K562 (cell line): ENCODE data around the gene RPTOR. TPM values are rescaled to one million over a fixed set of nuclear protein-coding genes. Genes with fewer than 3 reads are reported as not detected.

Source experiments
- ATAC-seq: fragments of 200-7000 bp; cut with Tn5 transposase; 3 replicates; pipeline ENCODE4 v1.9.1; 2020; ENCODE audit warnings: moderate library complexity
- BruUV-seq: library from RNA; stranded (reverse); fragments of 400-500 nt; replicated peaks from 2 replicates; lab custom pipeline; 2021; lab: Mats Ljungman, UMichigan
- CTCF ChIA-PET: fragments of 300-600 bp; formaldehyde crosslinking; extraction: SDS; loops from one replicate; lab custom pipeline; 2021; ENCODE audit warnings: low intra/inter-chr PET ratio; lab: Yijun Ruan, JAX
- POLR2A ChIA-PET: fragments of 300-600, 350-650 bp; sonication (Branson Sonifier 250); formaldehyde crosslinking; extraction: SDS; loops from one replicate; lab custom pipeline; 2021; ENCODE audit warnings: antibody characterized with exemption, inconsistent platforms; lab: Yijun Ruan, JAX
- DNase-seq, 4 experiments: peaks; one replicate each; pipeline versions ENCODE4 v3.0.0 to v3.0.0-alpha.2; 2011 to 2018; ENCODE audit warnings: low spot score in 3 of 4, mixed read lengths in 3 of 4; ENCODE audit errors: extremely low read depth in 1 of 4
- FAIRE-seq: peaks from 2 replicates; lab custom pipeline; 2011; peaks lifted over from hg19 to GRCh38; lab: Jason Lieb, UNC
- H2AFZ ChIP-seq: 2 replicates; pipeline ENCODE4 v1.6.0; 2011; ENCODE audit warnings: low read depth, low read length, control low read depth, inconsistent platforms
- H3K27ac ChIP-seq: fragments of 200-600 bp; 3 replicates; pipeline ENCODE4 v1.8.0; 2011; ENCODE audit warnings: low read depth, mild to moderate bottlenecking, control low read depth, inconsistent platforms, low read length, moderate library complexity, mixed read lengths; ENCODE audit errors: extremely low read depth
- H3K27me3 ChIP-seq, 2 experiments: fragments of 300-600 bp in 1 of 2; 2 replicates in 1 of 2; 3 replicates in 1 of 2; pipeline versions ENCODE4 v1.6.0 to v1.8.0; 2011; ENCODE audit warnings: inconsistent platforms in 2 of 2, low read length in 2 of 2, mild to moderate bottlenecking in 1 of 2, mixed read lengths in 1 of 2, moderate library complexity in 1 of 2; ENCODE audit not compliant: control insufficient read depth in 2 of 2, insufficient read depth in 2 of 2
- H3K36me3 ChIP-seq: fragments of 300-600 bp; 3 replicates; pipeline ENCODE4 v1.8.0; 2011; ENCODE audit warnings: mild to moderate bottlenecking, low read length, inconsistent platforms; ENCODE audit not compliant: control insufficient read depth, insufficient read depth
- H3K4me1 ChIP-seq, 2 experiments: fragments of 200-600 bp in 1 of 2; replicated peaks in 1 of 2; 2 replicates in 1 of 2; 3 replicates in 1 of 2; pipeline versions ENCODE4 v1.5.1 to v1.8.0; 2011; ENCODE audit warnings: inconsistent platforms in 2 of 2, low read length in 2 of 2, mild to moderate bottlenecking in 1 of 2, mixed read lengths in 1 of 2, moderate library complexity in 1 of 2; ENCODE audit not compliant: control insufficient read depth in 2 of 2, insufficient read depth in 2 of 2
- H3K4me2 ChIP-seq: 2 replicates; pipeline ENCODE4 v1.6.1; 2011; ENCODE audit warnings: low read length, control low read depth, inconsistent platforms, mixed read lengths; ENCODE audit not compliant: insufficient read depth
- H3K4me3 ChIP-seq: fragments of 200-600 bp; sonication (generic), shearing (Covaris generic); 2 replicates; pipeline ENCODE4 v1.5.1; 2016; ENCODE audit warnings: control low read depth, inconsistent platforms
- H3K79me2 ChIP-seq: fragments of 200-600 bp; 3 replicates; pipeline ENCODE4 v1.8.0; 2011; ENCODE audit warnings: low read length, inconsistent platforms; ENCODE audit not compliant: control insufficient read depth, insufficient read depth
- H3K9ac ChIP-seq, 2 experiments: 2 replicates each; pipeline versions ENCODE4 v1.6.0 to v1.6.1; 2011; ENCODE audit warnings: low read depth in 2 of 2, low read length in 2 of 2, control low read depth in 1 of 2, inconsistent platforms in 1 of 2, mild to moderate bottlenecking in 1 of 2, mixed read lengths in 1 of 2; ENCODE audit not compliant: insufficient read depth in 1 of 2
- H3K9me1 ChIP-seq: one replicate; pipeline ENCODE4 v1.6.0; 2011; ENCODE audit warnings: inconsistent platforms, mild to moderate bottlenecking, low read length, moderate library complexity; ENCODE audit not compliant: control insufficient read depth, insufficient read depth
- H3K9me3 ChIP-seq: replicated peaks from 2 replicates; pipeline ENCODE4 v1.5.1; 2011; ENCODE audit warnings: low read depth, low read length, inconsistent platforms; ENCODE audit not compliant: control insufficient read depth, insufficient read depth
- H4K20me1 ChIP-seq: replicated peaks from 2 replicates; pipeline ENCODE4 v1.6.1; 2011; ENCODE audit warnings: low read length, inconsistent platforms, mixed read lengths; ENCODE audit not compliant: control insufficient read depth, insufficient read depth
- CBFA2T3 ChIP-seq: fragments of 450-650 bp; IDR thresholded peaks from 2 replicates; pipeline ENCODE4 v1.6.1; 2017
- CBX3 ChIP-seq, 2 experiments: IDR thresholded peaks; 1 replicate in 1 of 2; 2 replicates in 1 of 2; pipeline ENCODE4 v1.6.1; 2012; ENCODE audit warnings: inconsistent platforms in 2 of 2, low read length in 2 of 2, borderline replicate concordance in 1 of 2, control low read depth in 1 of 2
- MCM3 ChIP-seq: fragments of 450-650 bp; IDR thresholded peaks from 2 replicates; pipeline ENCODE4 v1.6.1; 2016
- NFE2L1 ChIP-seq: fragments of 450-650 bp; IDR thresholded peaks from 2 replicates; pipeline ENCODE4 v1.6.1; 2016; ENCODE audit warnings: missing genetic modification characterization, low read depth, mild to moderate bottlenecking, missing compliant biosample characterization, moderate library complexity, borderline replicate concordance
- NFRKB ChIP-seq: fragments of 450-650 bp; IDR thresholded peaks from 2 replicates; pipeline ENCODE4 v1.6.1; 2016; ENCODE audit warnings: low read depth
- POLR2G ChIP-seq: fragments of 200-400 bp; formaldehyde crosslinking; IDR thresholded peaks from 2 replicates; pipeline ENCODE4 v1.6.1; 2017; ENCODE audit warnings: low read depth, mild to moderate bottlenecking, antibody characterized with exemption, low read length, moderate library complexity
- SMAD1 ChIP-seq: fragments of 150-350 bp; IDR thresholded peaks from 2 replicates; pipeline ENCODE4 v1.6.1; 2014; ENCODE audit warnings: low read length, low read depth; ENCODE audit not compliant: partially characterized antibody
- U2AF1 ChIP-seq: fragments of 200-400 bp; formaldehyde crosslinking; optimal IDR thresholded peaks from 2 replicates; pipeline ENCODE3; 2017; ENCODE audit warnings: mild to moderate bottlenecking, low read depth, low read length, moderate library complexity
- WGBS: fragments of 100-300 bp; shearing (Covaris generic); methylation state at CpG from one replicate; pipeline ENCODE4 v1.1.6; 2016; ENCODE audit warnings: low coverage, mixed read lengths; ENCODE audit not compliant: insufficient coverage; ENCODE audit errors: missing lambda C conversion rate; 5-methylcytosine and 5-hydroxymethylcytosine counted together
- in situ Hi-C: fragments of 300-500 bp; cut with MboI; formaldehyde crosslinking; loops from 4 replicates; pipeline ENCODE4 v1.15.0; 2018; ENCODE audit warnings: inconsistent platforms, mixed read lengths
- intact Hi-C: fragments of 100-400 bp; cut with micrococcal nuclease; formaldehyde crosslinking; loops from 2 replicates; pipeline ENCODE4 v1.14.2; 2022
- polyA plus RNA-seq, 8 experiments: library from polyadenylated mRNA; depleted of rRNA in 4 of 8; stranded (reverse) in 5 of 8; unstranded in 3 of 8; fragments of >200 nt; fragmentation: Nextera tagmentation in 2 of 8; fragmentation: Illumina TruSeq in 1 of 8; extraction: Ambion mirVana in 2 of 8; extraction: Trizol in 1 of 8; gene quantifications; 2 replicates each; pipeline versions ENCODE4 v1.2.1 to v1.2.3, GENCODE V29; 2011 to 2014; ENCODE audit warnings: inconsistent platforms in 1 of 8, missing spikeins in 1 of 8
- total RNA-seq, 7 experiments: library from RNA; depleted of rRNA in 6 of 7; stranded (reverse); fragments of >200 nt in 6 of 7; fragmentation: Illumina TruSeq in 2 of 7; extraction: Trizol in 2 of 7; gene quantifications; 2 replicates each; pipeline versions ENCODE4 v1.2.1 to v1.2.3, GENCODE V29; 2011 to 2021; ENCODE audit warnings: low replicate concordance in 1 of 7
- TF ChIP-seq, protein P1 (sequence below): fragments of 250-450 bp; sonication (Bioruptor Pico); IDR thresholded peaks from 2 replicates; pipeline ENCODE4 v1.8.0; 2021; ENCODE audit warnings: borderline replicate concordance, mild to moderate bottlenecking, moderate library complexity; ENCODE audit not compliant: poor library complexity, severe bottlenecking

Gene RPTOR
- total and polyA plus RNA-seq, 9 of the 15 experiments (the other 6 are each of a cell fraction or from before 2014, with no cell fraction given) = 0.24 to 54.1 (median 10.2) TPM

DNA sequence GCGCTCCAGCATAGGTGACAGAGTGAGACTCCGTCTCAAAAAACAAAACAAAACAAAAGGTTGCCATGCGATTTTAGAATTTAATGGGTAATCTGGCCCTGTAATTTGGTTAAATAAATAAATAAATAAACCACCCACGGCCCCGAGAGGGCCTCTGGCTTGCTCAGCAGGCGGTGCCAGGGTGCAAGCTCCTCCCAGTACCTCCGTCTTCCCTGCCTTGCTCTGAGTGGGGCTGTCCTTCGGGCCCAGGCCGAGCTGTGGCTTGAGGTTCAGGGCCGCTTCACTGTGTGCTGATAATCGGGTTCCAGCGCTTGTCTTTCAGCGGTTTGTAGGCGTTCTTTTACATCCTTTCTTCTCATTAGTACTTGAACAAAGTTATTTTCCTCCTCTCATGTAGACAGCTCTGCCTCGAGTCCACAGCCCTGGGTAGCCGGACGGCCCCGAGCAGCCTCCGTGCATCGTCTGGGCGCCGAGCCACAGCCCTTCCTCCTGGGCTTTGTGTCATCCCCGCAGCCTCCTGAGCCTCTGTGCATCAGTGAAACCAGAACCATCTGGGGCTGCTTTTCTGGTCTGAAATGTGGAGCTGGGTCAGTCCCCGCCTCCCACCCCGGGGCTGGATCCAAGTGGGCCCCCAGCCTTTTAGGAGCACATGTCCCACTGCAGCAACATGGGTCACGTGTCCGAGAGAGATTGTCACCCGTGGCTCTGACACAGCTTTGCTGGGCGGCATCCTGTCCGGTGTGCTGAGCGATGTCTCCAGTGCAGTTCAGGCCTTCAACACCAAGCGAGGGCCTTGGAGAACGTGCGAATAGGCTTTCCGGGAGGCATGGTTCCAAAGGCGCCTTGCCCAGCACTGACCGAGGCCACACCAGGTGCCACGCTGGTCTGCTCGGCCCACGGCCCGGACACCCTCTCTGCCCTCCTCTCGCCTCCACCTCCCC lies 289.6 kb downstream of the RPTOR start:
- Histone ChIP-seq H3K9me1 (no peaks in the 10 kb centered on the region), H3K9ac (peak overlapping the region in 1 of 2 experiments; percentile 38; a peak in 1 of 4 replicates), H3K4me3 (no peak overlapping the region), H3K4me2 (no peak overlapping the region), H3K9me3 (peaks cover 6% of the 10 kb centered on the region; the same call in 1 of the 2 replicates), H3K27ac (no peak overlapping the region), H3K4me1 (peaks cover 14 to 38% of the 10 kb centered on the region in 2 experiments), H3K36me3 (peaks cover 14% of the 10 kb centered on the region), H3K27me3 (no peaks in the 10 kb centered on the region), H4K20me1 (no peaks in the 10 kb centered on the region; the same call in 1 of the 2 replicates), H3K79me2 (no peaks in the 10 kb centered on the region), H2AFZ (no peak overlapping the region)
- ATAC-seq = no peak
- CTCF ChIA-PET = no interaction called here
- in situ Hi-C loops = no loop called here
- no TSS peak for BruUV-seq
- no peak for DNase-seq
- POLR2A ChIA-PET = no interaction called here
- TF ChIP-seq POLR2G (peak; percentile 29; the same call in 1 of the 2 replicates), MCM3 (no peak)
- TF ChIP-seq, all 486 proteins: peak for 1
- intact Hi-C loops = no loop called here
- no peak for FAIRE-seq
- WGBS = 91% methylated on average over 41 of the region's 42 CpGs

DNA sequence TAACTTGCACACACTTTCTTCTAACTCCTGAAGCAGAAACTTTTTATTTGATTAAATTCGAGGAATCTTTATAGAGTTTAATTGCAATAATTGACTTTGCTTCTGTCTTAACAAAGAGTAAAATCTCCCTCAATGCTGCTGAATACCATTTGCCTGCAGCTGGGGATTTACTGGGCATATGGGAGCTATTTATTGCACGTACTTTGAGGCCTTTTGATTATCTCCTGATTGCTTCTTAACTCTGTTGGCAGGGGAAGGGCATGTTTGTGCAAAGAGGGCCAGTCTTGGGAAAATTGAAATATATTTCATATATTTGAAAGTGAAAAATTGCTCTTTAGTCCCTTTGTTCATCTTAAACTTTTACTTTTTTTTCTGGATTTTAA lies 290.2 kb downstream of the RPTOR start:
- BruUV-seq = no TSS peak
- H3K27me3 ChIP-seq = no peaks in the 10 kb centered on the region
- H3K27ac ChIP-seq = no peak overlapping the region
- H3K9me1 ChIP-seq = no peaks in the 10 kb centered on the region
- WGBS = 55% methylated on average over 2 of the region's 2 CpGs
- H3K4me3 ChIP-seq = no peak overlapping the region
- ChIA-PET POLR2A (no interaction called here), CTCF (no interaction called here)
- no peak for FAIRE-seq
- peaks cover 6% of the 10 kb centered on the region; the same call in 1 of the 2 replicates for H3K9me3 ChIP-seq
- no peak for DNase-seq
- no peaks in the 10 kb centered on the region; the same call in 1 of the 2 replicates for H4K20me1 ChIP-seq
- TF ChIP-seq POLR2G (no peak), U2AF1 (no peak), CBFA2T3 (no peak), NFE2L1 (tag) (no peak), SMAD1 (no peak), NFRKB (no peak), CBX3 (IDR thresholded peaks at IDR 0.05; ENCODE audit: borderline replicate concordance in 1 of 2, low read length in 2 of 2) (no peak)
- TF ChIP-seq, protein P1, sequence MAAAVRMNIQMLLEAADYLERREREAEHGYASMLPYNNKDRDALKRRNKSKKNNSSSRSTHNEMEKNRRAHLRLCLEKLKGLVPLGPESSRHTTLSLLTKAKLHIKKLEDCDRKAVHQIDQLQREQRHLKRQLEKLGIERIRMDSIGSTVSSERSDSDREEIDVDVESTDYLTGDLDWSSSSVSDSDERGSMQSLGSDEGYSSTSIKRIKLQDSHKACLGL (CRISPR knock-in tag) = no peak
- TF ChIP-seq, all 486 proteins: peak for 0
- intact Hi-C loops = no loop called here
- Histone ChIP-seq H3K79me2 (no peaks in the 10 kb centered on the region), H3K9ac (no peak overlapping the region; a peak in 1 of 4 replicates), H3K36me3 (peaks cover 21% of the 10 kb centered on the region), H3K4me2 (no peak overlapping the region), H2AFZ (no peak overlapping the region), H3K4me1 (peaks cover 14 to 35% of the 10 kb centered on the region in 2 experiments)
- in situ Hi-C loops = no loop called here
- no peak for ATAC-seq
